ELR (cell line): ENCODE data around the gene MRPL9.

Experiments
- DNase-seq: peaks from one replicate; pipeline ENCODE4 v3.0.0-alpha.2; 2015; ENCODE audit warnings: low read depth

The MRPL9 gene

DNA sequence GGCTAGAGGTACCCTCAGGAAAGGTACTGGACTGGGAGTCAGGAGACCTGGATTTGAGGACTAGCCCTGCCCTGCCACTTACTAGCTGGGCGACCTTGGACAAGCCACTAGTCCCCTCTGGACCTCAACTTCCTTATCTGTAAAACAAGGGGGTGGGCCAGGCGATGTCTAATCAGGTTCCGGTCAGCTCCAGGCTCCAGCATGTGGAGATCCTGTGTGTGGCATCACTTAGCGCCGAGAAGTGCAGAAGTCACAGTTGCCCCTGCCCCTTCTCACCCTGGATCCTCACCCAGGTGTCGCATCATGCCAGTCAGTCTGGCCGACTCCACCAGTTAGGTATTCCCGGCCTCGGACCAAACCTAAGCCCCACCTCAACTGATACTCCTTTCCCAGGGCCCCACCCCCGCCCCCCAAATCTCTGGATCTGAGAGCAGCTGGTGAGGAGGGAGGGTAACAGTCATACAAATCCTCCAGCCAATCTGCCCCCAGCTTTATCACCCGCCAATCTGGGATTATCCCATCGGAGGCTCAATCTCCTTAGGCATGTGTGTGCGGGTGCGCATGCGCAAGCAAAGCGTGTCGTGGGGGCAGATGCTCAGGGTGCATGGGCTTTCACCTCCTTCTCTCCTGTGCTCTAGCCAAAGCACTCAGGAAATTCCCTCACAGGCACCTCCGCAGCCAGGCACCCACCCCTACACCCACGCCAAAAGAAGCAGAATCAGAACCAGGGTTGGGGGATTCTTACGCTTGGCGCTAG is 52.1 kb downstream of the MRPL9 start:
- DNase-seq, result no peak

- DNase-seq, result peak; percentile 50
These were observed 53.0 kb downstream of the MRPL9 start for GRCh38 chr1:151710187-151710840.
